CD4-positive, alpha-beta T cell (primary cell): ENCODE measurements around the gene RERE. TPM values are rescaled to one million over a fixed set of nuclear protein-coding genes. Genes with fewer than 3 reads are reported as not detected.
A peak's percentile ranks its signal among the peaks of the same experiment; 100 is the strongest.
"Not testable (repeated sequence)": the region's sequence is repeated elsewhere in the genome, so short reads cannot be mapped to it uniquely, and the experiment has no call there.

ENCODE experiments used
- ATAC-seq: fragments of 200-7000 bp; cut with Tn5 transposase; one replicate; pipeline ENCODE4 v1.10.0; 2022; ENCODE audit warnings: mild to moderate bottlenecking; ENCODE audit not compliant: poor library complexity
- CTCF ChIA-PET: fragments of 350-600 bp; sonication (Branson Sonifier 250); formaldehyde crosslinking; loops from one replicate; lab custom pipeline; 2021; ENCODE audit warnings: antibody characterized with exemption, inconsistent platforms; lab: Charles Lee
- POLR2A ChIA-PET: fragments of 350-600 bp; sonication (Branson Sonifier 250); formaldehyde crosslinking; loops from one replicate; lab custom pipeline; 2021; ENCODE audit warnings: antibody characterized with exemption, inconsistent platforms; lab: Charles Lee
- DNase-seq, 14 experiments: peaks; one replicate each; pipeline ENCODE4 v3.0.0-alpha.2; 2013 to 2020; ENCODE audit warnings: mixed read lengths in 2 of 14
- H3K27ac ChIP-seq, 2 donors: one replicate each; pipeline versions ENCODE4 v1.5.1 to v1.7.0; 2013; ENCODE audit warnings: low read length in 2 of 2, low read depth in 1 of 2, mild to moderate bottlenecking in 1 of 2
- H3K27me3 ChIP-seq, 2 experiments: 1 replicate in 1 of 2; 2 replicates in 1 of 2; pipeline versions ENCODE4 v1.6.1 to v1.7.0; 2013; ENCODE audit warnings: low read length in 2 of 2, control low read depth in 1 of 2, mild to moderate bottlenecking in 1 of 2, moderate library complexity in 1 of 2; ENCODE audit not compliant: insufficient read depth in 2 of 2, control insufficient read depth in 1 of 2
- H3K36me3 ChIP-seq: one replicate; pipeline ENCODE4 v1.6.1; 2013; ENCODE audit warnings: low read length, control low read depth; ENCODE audit not compliant: insufficient read depth
- H3K4me1 ChIP-seq: one replicate; pipeline ENCODE4 v1.6.1; 2013; ENCODE audit warnings: low read length, control low read depth; ENCODE audit not compliant: insufficient read depth
- H3K4me3 ChIP-seq: one replicate; pipeline ENCODE4 v1.5.1; 2013; ENCODE audit warnings: mild to moderate bottlenecking, low read length, moderate library complexity
- H3K9me3 ChIP-seq, 2 experiments: 1 replicate in 1 of 2; 2 replicates in 1 of 2; pipeline versions ENCODE4 v1.6.1 to v1.7.0; 2013; ENCODE audit warnings: low read length in 2 of 2, mild to moderate bottlenecking in 2 of 2, control low read depth in 1 of 2, moderate library complexity in 1 of 2; ENCODE audit not compliant: control insufficient read depth in 1 of 2, insufficient read depth in 1 of 2
- H3K27ac Mint-ChIP-seq: one replicate; pipeline ENCODE4 v1.8.0; 2020; ENCODE audit warnings: mixed read lengths
- H3K27me3 Mint-ChIP-seq: one replicate; pipeline ENCODE4 v1.8.0; 2021; ENCODE audit warnings: mixed read lengths
- H3K36me3 Mint-ChIP-seq: one replicate; pipeline ENCODE4 v1.8.0; 2021; ENCODE audit warnings: low read depth, mixed read lengths
- H3K4me1 Mint-ChIP-seq: one replicate; pipeline ENCODE4 v1.8.0; 2021; ENCODE audit warnings: low read depth, mixed read lengths
- H3K4me3 Mint-ChIP-seq: one replicate; pipeline ENCODE4 v1.8.0; 2020; ENCODE audit warnings: mild to moderate bottlenecking, mixed read lengths
- H3K9me3 Mint-ChIP-seq: one replicate; pipeline ENCODE4 v1.8.0; 2020; ENCODE audit warnings: mixed read lengths
- intact Hi-C, 2 experiments: fragments of 100-400 bp; cut with DNase I in 1 of 2; cut with micrococcal nuclease in 1 of 2; formaldehyde crosslinking; loops; one replicate each; pipeline versions ENCODE4 v1.15.1 to v1.9.0; 2023 to 2025; cut with DNase I, micrococcal nuclease
- total RNA-seq, 174 experiments: library from RNA in 2 of 174; stranded (reverse) in 2 of 174; gene quantifications; one replicate each; pipeline ENCODE4 v1.2.3 and lab custom pipeline; 2021 to 2026
- TF ChIP-seq, protein P1 (sequence below): fragments of 200-600 bp; IDR thresholded peaks from one replicate; pipeline ENCODE4 v1.8.0; 2022; ENCODE audit warnings: antibody characterized with exemption, mild to moderate bottlenecking

Gene RERE
- total RNA-seq, 2 experiments from 2014 or later: 78.4 to 84.0 TPM

GRCh38 chr1:8450312-8450711 lies 367.1 kb downstream of the RERE start:
- Histone ChIP-seq H3K27me3 (no peaks in the 10 kb centered on the region), H3K9me3 (no peaks in the 10 kb centered on the region), H3K27ac (no peak overlapping the region), H3K36me3 (peaks cover 12% of the 10 kb centered on the region), H3K4me3 (no peak overlapping the region), H3K4me1 (peaks cover 17% of the 10 kb centered on the region)
- TF ChIP-seq, protein P1, sequence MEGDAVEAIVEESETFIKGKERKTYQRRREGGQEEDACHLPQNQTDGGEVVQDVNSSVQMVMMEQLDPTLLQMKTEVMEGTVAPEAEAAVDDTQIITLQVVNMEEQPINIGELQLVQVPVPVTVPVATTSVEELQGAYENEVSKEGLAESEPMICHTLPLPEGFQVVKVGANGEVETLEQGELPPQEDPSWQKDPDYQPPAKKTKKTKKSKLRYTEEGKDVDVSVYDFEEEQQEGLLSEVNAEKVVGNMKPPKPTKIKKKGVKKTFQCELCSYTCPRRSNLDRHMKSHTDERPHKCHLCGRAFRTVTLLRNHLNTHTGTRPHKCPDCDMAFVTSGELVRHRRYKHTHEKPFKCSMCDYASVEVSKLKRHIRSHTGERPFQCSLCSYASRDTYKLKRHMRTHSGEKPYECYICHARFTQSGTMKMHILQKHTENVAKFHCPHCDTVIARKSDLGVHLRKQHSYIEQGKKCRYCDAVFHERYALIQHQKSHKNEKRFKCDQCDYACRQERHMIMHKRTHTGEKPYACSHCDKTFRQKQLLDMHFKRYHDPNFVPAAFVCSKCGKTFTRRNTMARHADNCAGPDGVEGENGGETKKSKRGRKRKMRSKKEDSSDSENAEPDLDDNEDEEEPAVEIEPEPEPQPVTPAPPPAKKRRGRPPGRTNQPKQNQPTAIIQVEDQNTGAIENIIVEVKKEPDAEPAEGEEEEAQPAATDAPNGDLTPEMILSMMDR: no peak
- H3K9me3 Mint-ChIP-seq: no peaks in the 10 kb centered on the region
- H3K4me3 Mint-ChIP-seq: no peak overlapping the region
- no peak for DNase-seq
- ChIA-PET CTCF (interaction anchor here (1.5 kb wide), 1 partner anchor 41 kb away, joined by 5 read pairs; no protein-coding TSS in a partner anchor), POLR2A (interaction anchor here (1.1 kb wide), 1 partner anchor 19 kb away, joined by 3 read pairs; no protein-coding TSS in a partner anchor)
- intact Hi-C loops: no loop called here
- no peak for ATAC-seq
- H3K36me3 Mint-ChIP-seq: peaks cover 19% of the 10 kb centered on the region
- H3K27ac Mint-ChIP-seq: no peak overlapping the region
- peaks cover 4% of the 10 kb centered on the region for H3K4me1 Mint-ChIP-seq
- no peaks in the 10 kb centered on the region for H3K27me3 Mint-ChIP-seq

DNA sequence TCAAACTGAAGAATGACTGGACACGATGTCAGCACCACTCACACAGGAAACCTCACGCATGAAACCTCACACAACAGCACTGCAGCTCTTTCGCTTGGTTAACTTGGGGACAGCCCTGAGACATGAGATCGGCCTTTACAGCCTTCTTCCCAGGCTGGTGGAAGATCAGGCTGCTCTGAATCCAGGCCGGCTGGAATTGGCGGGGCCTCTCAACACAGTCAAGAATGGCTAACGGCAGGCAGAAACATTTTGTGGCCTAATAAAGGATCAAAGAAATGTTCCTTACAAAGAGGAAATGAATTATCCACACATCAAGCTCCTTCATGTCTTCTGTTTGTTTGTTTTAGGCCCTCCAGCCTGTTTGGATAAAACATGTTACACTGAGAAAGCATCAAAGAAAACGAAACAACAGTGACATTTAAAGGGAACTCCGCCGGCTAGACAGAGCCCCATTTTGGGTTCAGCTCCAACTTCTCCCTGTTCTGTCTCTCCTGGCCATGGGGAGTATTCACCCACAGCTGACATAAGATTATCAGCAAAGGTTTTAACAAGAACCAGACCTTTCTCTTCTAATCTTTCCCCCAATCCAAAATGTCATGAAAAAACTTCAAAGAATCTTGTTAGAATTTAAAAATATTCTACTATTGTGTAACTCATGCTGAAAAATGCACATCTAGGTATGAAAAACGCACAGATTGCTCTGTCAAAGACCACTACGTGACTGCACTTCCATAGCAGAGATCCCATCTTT lies 368.4 kb downstream of the RERE start:
- DNase-seq: peak in 2 of 14 experiments; percentile 21 to 24
- peaks cover 24% of the 10 kb centered on the region for H3K36me3 Mint-ChIP-seq
- Histone ChIP-seq H3K27ac (no peak overlapping the region), H3K36me3 (peaks cover 9% of the 10 kb centered on the region), H3K4me1 (peaks cover 17% of the 10 kb centered on the region), H3K9me3 (peaks cover 0 to under 1% of the 10 kb centered on the region in 2 experiments), H3K27me3 (no peaks in the 10 kb centered on the region), H3K4me3 (no peak overlapping the region)
- TF ChIP-seq, protein P1: no peak
- peaks cover 3% of the 10 kb centered on the region for H3K9me3 Mint-ChIP-seq
- POLR2A ChIA-PET: interaction anchor here (0.7 to 1.1 kb wide), 4 partner anchors 14 to 76 kb away, joined by 3 to 5 read pairs (median 4); no protein-coding TSS in a partner anchor
- CTCF ChIA-PET: interaction anchor here (0.9 to 1.5 kb wide), 3 partner anchors 9 to 49 kb away, joined by 3 to 5 read pairs (median 3); no protein-coding TSS in a partner anchor
- H3K27ac Mint-ChIP-seq: no peak overlapping the region
- intact Hi-C loops: no loop called here
- H3K4me3 Mint-ChIP-seq: no peak overlapping the region
- H3K27me3 Mint-ChIP-seq: no peaks in the 10 kb centered on the region
- H3K4me1 Mint-ChIP-seq: peaks cover 4% of the 10 kb centered on the region
- peak; percentile 68 for ATAC-seq

DNA sequence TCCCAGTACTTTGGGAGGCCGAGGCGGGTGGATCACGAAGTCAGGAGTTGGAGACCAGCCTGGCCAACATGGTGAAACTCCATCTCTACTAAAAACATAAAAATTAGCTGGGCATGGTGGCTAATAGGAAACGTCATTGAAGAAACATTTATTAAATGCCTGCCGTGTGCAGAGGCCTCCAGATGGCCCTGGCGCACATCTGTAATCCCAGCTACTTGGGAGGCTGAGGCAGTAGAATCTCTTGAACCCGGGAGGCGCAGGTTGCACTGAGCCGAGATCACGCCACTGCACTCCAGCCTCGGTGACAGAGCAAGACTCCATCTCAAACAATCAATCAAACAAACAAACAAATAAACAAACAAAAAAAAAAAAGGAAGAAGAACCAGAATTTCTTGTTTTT lies 368.9 kb downstream of the RERE start:
- H3K27ac Mint-ChIP-seq, intact Hi-C loops, H3K4me1 Mint-ChIP-seq, H3K4me3 ChIP-seq, H3K27me3 Mint-ChIP-seq, ATAC-seq, DNase-seq, H3K4me3 Mint-ChIP-seq, H3K9me3 ChIP-seq, H3K27ac ChIP-seq, H3K9me3 Mint-ChIP-seq, H3K27me3 ChIP-seq: not testable (repeated sequence)
- Histone ChIP-seq H3K36me3 (peaks cover 14% of the 10 kb centered on the region), H3K4me1 (peaks cover 17% of the 10 kb centered on the region)
- ChIA-PET POLR2A (interaction anchor here (0.9 to 1.1 kb wide), 3 partner anchors 15 to 29 kb away, joined by 3 to 5 read pairs (median 5); no protein-coding TSS in a partner anchor), CTCF (interaction anchor here (0.9 to 1.1 kb wide), 2 partner anchors 9 to 48 kb away, joined by 3 read pairs; no protein-coding TSS in a partner anchor)
- H3K36me3 Mint-ChIP-seq: peaks cover 24% of the 10 kb centered on the region
